Psoas muscle (tissue), 8 donors: ENCODE data around the gene NLGN4X. TPM values are rescaled to one million over a fixed set of nuclear protein-coding genes. Genes with fewer than 3 reads are reported as not detected.

Experiments used
- ATAC-seq, 4 donors: fragments of 200-7000 bp; cut with Tn5 transposase; one replicate each; pipeline ENCODE4 v1.9.1; 2020; ENCODE audit warnings: moderate library complexity in 3 of 4, mild to moderate bottlenecking in 2 of 4
- DNase-seq, 2 donors: peaks; one replicate each; pipeline ENCODE4 v3.0.0-alpha.2; 2020
- H3K27ac ChIP-seq: fragments of 200-600 bp; one replicate; pipeline ENCODE4 v1.8.0; 2022
- H3K27me3 ChIP-seq, 3 donors: fragments of 200-600 bp in 1 of 3; one replicate each; pipeline versions ENCODE4 v1.6.1 to v1.8.0; 2013 to 2022; ENCODE audit warnings: low read length in 2 of 3, mild to moderate bottlenecking in 2 of 3, moderate library complexity in 1 of 3; ENCODE audit not compliant: insufficient read depth in 3 of 3
- H3K36me3 ChIP-seq, 2 donors: fragments of 200-600 bp in 1 of 2; one replicate each; pipeline versions ENCODE4 v1.6.1 to v1.8.0; 2013 to 2022; ENCODE audit warnings: low read depth in 1 of 2, mild to moderate bottlenecking in 1 of 2, moderate library complexity in 1 of 2; ENCODE audit not compliant: insufficient read depth in 1 of 2
- H3K4me1 ChIP-seq: fragments of 200-600 bp; one replicate; pipeline ENCODE4 v1.8.0; 2022
- H3K4me3 ChIP-seq: fragments of 200-600 bp; one replicate; pipeline ENCODE4 v1.8.0; 2022; ENCODE audit warnings: mild to moderate bottlenecking
- H3K9me3 ChIP-seq: fragments of 200-600 bp; one replicate; pipeline ENCODE4 v1.8.0; 2022
- CTCF ChIP-seq: fragments of 200-600 bp; IDR thresholded peaks from one replicate; pipeline ENCODE4 v1.8.0; 2022; ENCODE audit warnings: antibody characterized with exemption
- whole genome bisulfite sequencing, 3 donors: extraction: QIAGEN DNeasy Blood & Tissue Kit; methylation state at CpG; one replicate each; pipeline versions ENCODE4 v1.1.6 to v1.1.7; 2013; 5-methylcytosine and 5-hydroxymethylcytosine counted together
- intact Hi-C, 2 donors: fragments of 100-400 bp; cut with DNase I; formaldehyde crosslinking; loops; one replicate each; pipeline versions ENCODE4 v1.11.0 to v1.14.2; 2022
- polyA plus RNA-seq, 3 donors: library from polyadenylated mRNA; stranded (reverse); fragments of 200-250 nt; gene quantifications; one replicate each; pipeline ENCODE4 v1.2.3, GENCODE V29; 2013
- total RNA-seq, 4 donors: library from RNA; stranded (reverse); fragmentation: NEBNext Ultra II Directional in 2 of 4; extraction: Animal tissue kit (Norgen Biotek cat#: 25700) in 2 of 4; gene quantifications; one replicate each; pipeline versions ENCODE4 v1.2.1 to v1.2.4, GENCODE V29; 2021 to 2023
- donor health status: healthy with polysubstance abuse.
- donor health status: DM: no; HTN: no; CAD: no; lungs with moderate emphysema.
- donor health status: Bipolar disorder and iron deficiency.
- donor health status: healthy.
- donor health status: DM: yes; HTN: yes; CAD: no.
- donor health status: DM: no; HTN: no; CAD: no.
- donor health status: DM: no; HTN: no; CAD: no.
- donor health status: DM: yes; HTN: yes; CAD: no.

NLGN4X gene
- total and polyA plus RNA-seq, 7 donors, result 0.05 to 0.59 (median 0.13) TPM

- DNase-seq, result no peak
- Histone ChIP-seq H3K36me3 (no peaks in the 10 kb centered on the region), H3K4me1 (no peaks in the 10 kb centered on the region), H3K27ac (no peak overlapping the region), H3K9me3 (no peaks in the 10 kb centered on the region), H3K27me3 (no peaks in the 10 kb centered on the region), H3K4me3 (no peak overlapping the region)
- intact Hi-C loops, result no loop called here
- TF ChIP-seq CTCF, result no peak
- no peak for ATAC-seq
- 67 to 80% (median 77%) methylated on average over 1 of the region's 1 CpG for WGBS, 3 donors
These were observed 249.3 kb downstream of the NLGN4X start for GRCh38 chrX:5979338-5979737.

GRCh38 chrX:5976332-5976731 is 252.3 kb downstream of the NLGN4X start:
- 77 to 90% (median 84%) methylated on average over 4 of the region's 4 CpGs for WGBS, 3 donors
- Histone ChIP-seq H3K27me3 (no peaks in the 10 kb centered on the region), H3K4me3 (no peak overlapping the region), H3K4me1 (no peaks in the 10 kb centered on the region), H3K9me3 (no peaks in the 10 kb centered on the region), H3K36me3 (no peaks in the 10 kb centered on the region), H3K27ac (no peak overlapping the region)
- DNase-seq (no peak), ATAC-seq (no peak)
- intact Hi-C loops, result no loop called here
- no peak for TF ChIP-seq CTCF

GRCh38 chrX:5971300-5971699 is 257.4 kb downstream of the NLGN4X start:
- TF ChIP-seq CTCF, result no peak
- no peaks in the 10 kb centered on the region for H3K36me3 ChIP-seq
- intact Hi-C loops, result no loop called here
- H3K9me3 ChIP-seq, result peaks cover 3% of the 10 kb centered on the region
- H3K4me3 ChIP-seq, result no peak overlapping the region
- no peak for ATAC-seq
- H3K4me1 ChIP-seq, result no peaks in the 10 kb centered on the region
- DNase-seq, result no peak
- H3K27ac ChIP-seq, result no peak overlapping the region
- H3K27me3 ChIP-seq, result no peaks in the 10 kb centered on the region

GRCh38 chrX:5965406-5965805 is 263.3 kb downstream of the NLGN4X start:
- Histone ChIP-seq H3K4me3 (no peak overlapping the region), H3K27ac (no peak overlapping the region), H3K27me3 (no peaks in the 10 kb centered on the region), H3K9me3 (peaks cover 3% of the 10 kb centered on the region), H3K4me1 (no peaks in the 10 kb centered on the region), H3K36me3 (no peaks in the 10 kb centered on the region)
- intact Hi-C loops, result no loop called here
- no peak for DNase-seq
- ATAC-seq, result no peak
- 93 to 95% (median 93%) methylated on average over 3 of the region's 3 CpGs for WGBS, 3 donors
- no peak for TF ChIP-seq CTCF

GRCh38 chrX:5959286-5959685 is 269.4 kb downstream of the NLGN4X start:
- Histone ChIP-seq H3K36me3 (no peaks in the 10 kb centered on the region), H3K9me3 (no peaks in the 10 kb centered on the region), H3K4me1 (no peaks in the 10 kb centered on the region), H3K4me3 (no peak overlapping the region), H3K27me3 (no peaks in the 10 kb centered on the region), H3K27ac (no peak overlapping the region)
- DNase-seq (no peak), ATAC-seq (no peak)
- 68 to 83% (median 76%) methylated on average over 2 of the region's 2 CpGs for WGBS, 3 donors
- no peak for TF ChIP-seq CTCF
- intact Hi-C loops, result no loop called here
